GM03348 (cell line): ENCODE data around the gene PI4KA.

ENCODE experiments used
- DNase-seq: peaks from one replicate; pipeline ENCODE4 v3.0.0; 2012; ENCODE audit warnings: low spot score

Gene PI4KA

DNA sequence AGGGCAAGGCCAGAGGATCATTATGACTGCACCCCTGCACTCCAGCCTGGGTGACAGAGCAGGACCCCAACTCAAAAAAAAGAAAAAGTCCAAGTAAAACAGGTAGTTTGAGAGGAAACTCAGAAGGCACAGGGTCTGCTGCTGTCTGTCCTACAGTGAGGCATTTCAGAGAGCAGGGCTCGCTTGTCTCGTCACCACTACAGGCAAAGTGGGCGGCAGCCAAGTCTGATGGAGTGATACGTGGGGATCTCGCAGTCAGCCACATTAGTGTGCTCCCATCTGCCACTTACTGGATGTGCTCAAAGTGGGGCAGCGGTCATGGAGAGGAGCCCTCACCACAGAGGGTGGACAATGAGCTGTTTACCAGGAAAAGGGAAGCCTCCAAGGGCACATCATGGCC, 42.1 kb downstream of the PI4KA start:
- DNase-seq = no peak

- no peak for DNase-seq
Measured at GRCh38 chr22:20815477-20816050, 43.0 kb downstream of the PI4KA start.

DNA sequence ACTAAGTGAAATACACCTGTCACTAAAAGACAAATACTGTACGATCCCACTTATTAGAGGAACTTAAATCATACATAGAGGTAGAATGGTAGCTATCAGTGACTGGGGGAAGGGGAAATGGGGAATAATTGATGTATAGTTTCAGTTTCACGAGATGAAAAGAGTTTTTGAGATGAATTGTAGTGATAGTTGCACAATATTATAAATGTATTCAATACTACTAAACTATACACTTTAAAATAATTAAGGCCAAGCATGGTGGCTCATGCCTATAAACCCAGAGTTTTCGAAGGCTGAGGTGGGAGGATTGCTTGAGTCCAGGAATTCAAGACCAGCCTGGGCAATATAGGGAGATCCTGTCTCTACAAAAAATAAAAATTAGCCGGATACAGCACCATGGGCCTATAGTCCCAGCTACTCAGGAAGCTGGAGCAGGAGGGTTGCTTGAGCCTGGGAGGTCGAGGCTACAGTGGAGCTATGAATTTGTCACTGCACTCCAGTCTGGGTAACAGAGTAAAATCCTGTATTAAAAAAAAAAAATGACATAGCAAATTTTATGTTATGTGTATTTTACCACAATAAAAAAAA, 44.3 kb downstream of the PI4KA start:
- no peak for DNase-seq

DNA sequence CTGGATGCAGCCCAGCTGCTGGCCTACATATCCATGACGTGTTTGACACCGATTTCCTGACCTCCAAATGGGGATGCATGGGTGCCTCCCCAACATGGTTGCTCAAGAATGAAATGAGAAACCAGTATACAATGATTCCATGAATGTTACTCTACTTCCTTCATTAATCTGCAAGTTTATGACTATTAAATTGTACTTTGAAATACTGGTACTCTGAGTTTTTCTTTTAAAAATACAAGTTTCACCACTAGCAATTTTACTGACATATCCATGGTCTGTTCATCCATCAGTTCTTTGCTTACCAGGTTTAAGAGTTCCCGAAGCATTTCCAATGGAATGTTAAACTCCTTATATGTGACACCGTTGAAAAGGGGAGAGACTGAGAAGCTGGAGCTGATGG, 45.6 kb downstream of the PI4KA start:
- no peak for DNase-seq

GRCh38 chr22:20811971-20812660, 46.5 kb downstream of the PI4KA start:
- no peak for DNase-seq

- DNase-seq = no peak
Measured at GRCh38 chr22:20811171-20811570, 47.4 kb downstream of the PI4KA start.

DNA sequence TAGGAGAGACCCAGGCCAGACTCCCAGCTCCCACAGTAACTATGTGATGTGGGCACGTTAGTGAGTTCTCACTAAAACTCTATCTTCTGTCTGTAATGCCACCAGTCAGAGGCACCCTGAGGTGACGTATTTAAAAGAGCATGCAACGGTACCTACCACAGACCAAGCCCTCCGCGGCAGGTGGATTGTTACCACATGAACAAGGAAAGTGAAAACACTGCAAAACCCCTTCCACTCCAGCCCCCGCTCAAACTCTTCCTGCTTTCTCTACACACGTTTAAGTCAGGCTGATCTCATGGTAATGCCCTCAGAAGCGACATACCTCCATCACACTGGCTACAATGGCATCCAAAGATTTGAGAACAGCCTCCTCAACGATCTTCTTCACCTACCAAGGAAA, 48.0 kb downstream of the PI4KA start:
- DNase-seq = no peak

- no peak for DNase-seq
Measured at GRCh38 chr22:20809538-20810185, 48.9 kb downstream of the PI4KA start.

GRCh38 chr22:20808844-20809243, 49.8 kb downstream of the PI4KA start:
- DNase-seq = no peak

GRCh38 chr22:20807315-20807752, 51.3 kb downstream of the PI4KA start:
- DNase-seq = peak; percentile 93

DNA sequence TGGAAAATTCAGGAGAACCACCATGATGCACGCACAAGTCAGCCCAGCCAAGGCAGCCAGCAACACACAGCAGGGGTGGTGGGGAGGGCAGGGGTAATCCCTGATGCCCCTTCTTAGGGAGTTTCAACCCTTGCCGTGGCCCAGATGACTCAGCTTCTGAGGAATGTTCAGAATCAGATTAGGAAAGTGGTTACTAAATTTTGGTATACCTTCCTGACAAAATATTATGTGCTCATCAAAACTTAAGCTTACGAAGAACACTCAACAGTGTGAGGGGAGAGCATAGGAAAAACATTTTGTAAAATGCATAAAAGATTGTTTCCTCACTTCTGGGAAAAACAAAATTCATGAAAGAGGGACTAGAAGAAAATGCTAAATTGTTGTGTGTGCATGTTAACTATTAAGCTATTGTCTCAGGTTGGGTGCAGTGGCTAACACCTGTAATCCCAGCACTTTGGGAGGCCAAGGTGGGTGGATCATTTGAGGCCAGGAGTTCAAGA, 52.6 kb downstream of the PI4KA start:
- peak; percentile 48 for DNase-seq

GRCh38 chr22:20804650-20805049, 54.0 kb downstream of the PI4KA start:
- DNase-seq = no peak

- DNase-seq = peak; percentile 41
Measured at GRCh38 chr22:20803696-20804324, 54.8 kb downstream of the PI4KA start.

GRCh38 chr22:20802922-20803553, 55.6 kb downstream of the PI4KA start:
- DNase-seq = no peak

GRCh38 chr22:20802452-20802851, 56.2 kb downstream of the PI4KA start:
- no peak for DNase-seq

DNA sequence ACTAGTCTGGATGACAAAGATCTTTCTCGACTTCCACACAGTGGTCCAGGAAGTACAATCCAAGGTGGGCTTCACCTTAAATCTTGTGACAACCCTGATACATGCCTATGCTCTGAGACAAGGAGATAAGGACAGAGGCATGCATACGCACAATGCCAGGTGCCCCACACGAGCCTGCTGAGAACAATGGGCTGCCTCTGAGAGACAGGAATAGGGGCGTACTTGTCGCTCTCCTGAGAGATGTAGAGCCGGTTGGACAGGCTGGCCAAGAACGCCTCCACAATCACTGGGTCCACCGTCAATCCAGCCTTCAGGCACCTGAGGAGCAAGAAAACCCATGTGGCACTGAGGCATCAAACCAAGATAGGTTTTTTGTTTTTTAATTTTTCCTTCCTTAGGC, 59.2 kb downstream of the PI4KA start:
- no peak for DNase-seq

DNA sequence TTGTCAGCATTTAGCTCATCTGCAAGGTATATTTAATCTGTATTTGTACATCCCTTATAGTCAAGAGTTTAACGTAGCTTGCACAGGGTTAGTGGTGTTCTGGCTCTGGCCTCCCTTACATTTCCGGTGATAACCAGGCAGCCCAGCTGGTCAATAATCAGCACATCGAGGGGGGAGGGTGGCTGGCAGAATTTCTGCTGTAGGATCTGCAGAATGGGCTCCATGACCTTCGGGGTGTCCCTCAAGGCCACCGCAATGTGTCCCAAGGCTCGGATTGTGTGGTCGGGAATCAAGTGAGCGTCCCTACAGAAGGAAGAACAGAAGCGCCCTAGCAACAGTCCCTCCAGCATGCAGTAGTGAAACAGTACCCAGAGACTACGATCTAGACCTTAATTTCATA, 59.6 kb downstream of the PI4KA start:
- no peak for DNase-seq

GRCh38 chr22:20798218-20798617, 60.4 kb downstream of the PI4KA start:
- no peak for DNase-seq

- no peak for DNase-seq
Measured at GRCh38 chr22:20796731-20797130, 61.9 kb downstream of the PI4KA start.

GRCh38 chr22:20794650-20795413, 63.8 kb downstream of the PI4KA start:
- no peak for DNase-seq
